Measurements from ENCODE around the gene SCRN1. TPM values are rescaled to one million over a fixed set of nuclear protein-coding genes. Genes with fewer than 3 reads are reported as not detected.

Gene SCRN1
- total and polyA plus RNA-seq, 2 of the 13 experiments (the other 11 are each of a cell fraction or from before 2014, with no cell fraction given): 43.2 to 49.8 TPM

- TF ChIP-seq ZNF317 (CRISPR knock-in tag; IDR thresholded peaks at IDR 0.05) (0 out of 2 replicates have a peak, but pooled peaks have one; percentile 9), POGZ (CRISPR knock-in tag; IDR thresholded peaks at IDR 0.05) (no peak), THAP9 (CRISPR knock-in tag; IDR thresholded peaks at IDR 0.05; ENCODE audit: borderline replicate concordance) (no peak), ZNF460 (CRISPR knock-in tag; IDR thresholded peaks at IDR 0.05; ENCODE audit: borderline replicate concordance) (no peak), CENPBD1 (CRISPR knock-in tag; IDR thresholded peaks at IDR 0.05; ENCODE audit: borderline replicate concordance, low read depth) (no peak), ZNF138 (CRISPR knock-in tag; IDR thresholded peaks at IDR 0.05; ENCODE audit: low read depth) (no peak), POGK (CRISPR knock-in tag; conservative IDR thresholded peaks at IDR 0.05) (no peak; the same call in 1 of the 2 replicates), XRCC5 (optimal IDR thresholded peaks at IDR 0.05; ENCODE audit: low read length) (no peak), TCF12 (IDR thresholded peaks at IDR 0.05) (no peak), TCF12 (CRISPR knock-in tag; IDR thresholded peaks at IDR 0.05) (no peak; the same call in 1 of the 2 replicates), ZNF672 (CRISPR knock-in tag; IDR thresholded peaks at IDR 0.05) (no peak), ZNF720 (CRISPR knock-in tag; IDR thresholded peaks at IDR 0.05) (no peak), GATAD1 (CRISPR knock-in tag; IDR thresholded peaks at IDR 0.05) (no peak), SP1 (IDR thresholded peaks at IDR 0.05) (no peak), SP1 (CRISPR knock-in tag; IDR thresholded peaks at IDR 0.05) (no peak), ZNF776 (CRISPR knock-in tag; IDR thresholded peaks at IDR 0.05) (0 out of 2 replicates have a peak, but pooled peaks have one; percentile 53), ZNF383 (CRISPR knock-in tag; IDR thresholded peaks at IDR 0.05; ENCODE audit: borderline replicate concordance) (no peak), ELF4 (CRISPR knock-in tag; IDR thresholded peaks at IDR 0.05; ENCODE audit: borderline replicate concordance) (no peak), MXI1 (IDR thresholded peaks at IDR 0.05; ENCODE audit: borderline replicate concordance, low read depth, low read length) (no peak), NFIB (CRISPR knock-in tag; IDR thresholded peaks at IDR 0.05; ENCODE audit: borderline replicate concordance) (no peak), ZNF7 (CRISPR knock-in tag; IDR thresholded peaks at IDR 0.05) (no peak), MAZ (IDR thresholded peaks at IDR 0.05; ENCODE audit: borderline replicate concordance, low read depth, low read length) (no peak), MAZ (CRISPR knock-in tag; IDR thresholded peaks at IDR 0.05; ENCODE audit: low read depth) (peak; percentile 51; the same call in 1 of the 2 replicates), SOX5 (CRISPR knock-in tag; IDR thresholded peaks at IDR 0.05; ENCODE audit: borderline replicate concordance) (no peak), DMAP1 (CRISPR knock-in tag; IDR thresholded peaks at IDR 0.05) (no peak), ATAD3A (CRISPR knock-in tag; IDR thresholded peaks at IDR 0.05) (no peak), KLF11 (CRISPR knock-in tag; IDR thresholded peaks at IDR 0.05) (no peak), TOE1 (CRISPR knock-in tag; IDR thresholded peaks at IDR 0.05) (no peak), CC2D1A (CRISPR knock-in tag; IDR thresholded peaks at IDR 0.05) (no peak)
Measured at GRCh38 chr7:29989257-29989995, at the start of gene SCRN1 (continued).

All from HepG2 (cell line).